Mesendoderm (in vitro differentiated cells): ENCODE data around the gene PARD3.
A peak's percentile ranks its signal among the peaks of the same experiment; 100 is the strongest.

Experiments used
- DNase-seq: peaks from one replicate; pipeline ENCODE4 v3.0.0; 2013
- H2AK5ac ChIP-seq: 2 replicates; pipeline ENCODE4 v1.6.1; 2013; ENCODE audit warnings: low read length, inconsistent platforms
- H2BK120ac ChIP-seq: 2 replicates; pipeline ENCODE4 v1.6.1; 2013; ENCODE audit warnings: low read depth, mild to moderate bottlenecking, low read length, moderate library complexity, mixed read lengths
- H2BK15ac ChIP-seq: replicated peaks from 2 replicates; pipeline ENCODE4 v1.6.1; 2013; ENCODE audit warnings: low read depth, mild to moderate bottlenecking, moderate library complexity
- H2BK5ac ChIP-seq: 2 replicates; pipeline ENCODE4 v1.6.1; 2013; ENCODE audit warnings: low read length, inconsistent platforms
- H3K18ac ChIP-seq: 2 replicates; pipeline ENCODE4 v1.6.1; 2013; ENCODE audit warnings: mild to moderate bottlenecking, low read length, mixed read lengths
- H3K23ac ChIP-seq: one replicate; pipeline ENCODE4 v1.6.1; 2013; ENCODE audit warnings: low read length
- H3K27ac ChIP-seq: 2 replicates; pipeline ENCODE4 v1.5.1; 2013; ENCODE audit warnings: low read depth, mild to moderate bottlenecking, inconsistent platforms, low read length, moderate library complexity
- H3K27me3 ChIP-seq: 2 replicates; pipeline ENCODE4 v1.6.1; 2013; ENCODE audit warnings: low read length, control low read depth, mild to moderate bottlenecking, inconsistent platforms; ENCODE audit not compliant: insufficient read depth, poor library complexity
- H3K36me3 ChIP-seq: 2 replicates; pipeline ENCODE4 v1.6.1; 2013; ENCODE audit warnings: low read length, inconsistent platforms; ENCODE audit not compliant: control insufficient read depth, insufficient read depth
- H3K4ac ChIP-seq: one replicate; pipeline ENCODE4 v1.6.1; 2013; ENCODE audit warnings: low read depth, mild to moderate bottlenecking, low read length, moderate library complexity
- H3K4me1 ChIP-seq: 2 replicates; pipeline ENCODE4 v1.6.1; 2013; ENCODE audit warnings: low read depth, low read length, inconsistent platforms; ENCODE audit not compliant: control insufficient read depth
- H3K4me2 ChIP-seq: 2 replicates; pipeline ENCODE4 v1.6.1; 2013; ENCODE audit warnings: low read length
- H3K4me3 ChIP-seq: 2 replicates; pipeline ENCODE4 v1.5.1; 2013; ENCODE audit warnings: mild to moderate bottlenecking, low read length
- H3K56ac ChIP-seq: one replicate; pipeline ENCODE4 v1.6.1; 2013; ENCODE audit warnings: low read length
- H3K79me1 ChIP-seq: 2 replicates; pipeline ENCODE4 v1.6.1; 2013; ENCODE audit warnings: low read length, inconsistent platforms
- H3K79me2 ChIP-seq: 2 replicates; pipeline ENCODE4 v1.6.1; 2013; ENCODE audit warnings: mild to moderate bottlenecking, low read length; ENCODE audit not compliant: control insufficient read depth, insufficient read depth
- H3K9ac ChIP-seq: 2 replicates; pipeline ENCODE4 v1.6.1; 2013; ENCODE audit warnings: low read length, inconsistent platforms
- H4K5ac ChIP-seq: one replicate; pipeline ENCODE4 v1.6.1; 2013; ENCODE audit warnings: low read length
- H4K8ac ChIP-seq: one replicate; pipeline ENCODE4 v1.6.1; 2013; ENCODE audit warnings: low read depth, mild to moderate bottlenecking, control low read depth, low read length, moderate library complexity
- WGBS: extraction: QIAGEN DNeasy Blood & Tissue Kit; methylation state at CpG from one replicate; pipeline ENCODE4 v1.1.7; 2013; ENCODE audit warnings: low lambda C conversion rate, missing lambda C conversion rate; ENCODE audit not compliant: insufficient coverage; ENCODE audit errors: extremely low coverage; 5-methylcytosine and 5-hydroxymethylcytosine counted together

PARD3 gene

DNA sequence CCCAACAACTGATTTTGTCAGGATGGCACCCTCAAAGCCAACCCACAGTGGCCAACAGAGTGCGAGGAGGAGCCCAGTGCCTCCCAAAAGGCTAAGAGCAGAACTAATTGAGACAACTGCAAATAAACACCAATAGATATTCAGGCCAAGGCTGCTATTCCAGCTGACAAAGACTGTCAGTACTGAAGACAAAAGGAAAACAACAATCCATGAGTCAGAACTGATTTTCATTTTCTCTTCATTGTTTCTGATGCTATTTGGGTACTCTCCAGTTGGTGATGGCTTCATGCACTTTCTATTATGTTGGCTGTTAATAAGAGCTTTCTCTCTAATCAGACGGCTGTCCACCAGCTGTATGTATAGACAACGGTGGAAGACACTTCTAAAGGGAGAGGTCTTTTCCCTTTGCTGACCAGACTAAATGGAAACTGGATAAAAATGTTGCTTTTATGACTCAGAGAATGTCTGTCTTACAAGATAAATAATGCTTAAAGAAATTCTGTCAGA is 515.9 kb downstream of the PARD3 start:
- Histone ChIP-seq H3K18ac (no peak overlapping the region), H3K27me3 (no peaks in the 10 kb centered on the region), H3K56ac (no peak overlapping the region), H3K79me2 (no peaks in the 10 kb centered on the region), H2AK5ac (no peak overlapping the region), H3K27ac (no peak overlapping the region), H3K4ac (no peak overlapping the region), H3K4me2 (no peak overlapping the region), H2BK15ac (no peak overlapping the region), H3K9ac (no peak overlapping the region), H2BK120ac (no peak overlapping the region), H3K36me3 (no peaks in the 10 kb centered on the region), H3K23ac (no peak overlapping the region), H4K8ac (no peak overlapping the region), H3K79me1 (no peaks in the 10 kb centered on the region), H3K4me3 (no peak overlapping the region), H4K5ac (no peak overlapping the region), H2BK5ac (no peak overlapping the region), H3K4me1 (no peaks in the 10 kb centered on the region)
- no CpG with 5 or more reads among the region's 3 CpGs for WGBS
- no peak for DNase-seq

DNA sequence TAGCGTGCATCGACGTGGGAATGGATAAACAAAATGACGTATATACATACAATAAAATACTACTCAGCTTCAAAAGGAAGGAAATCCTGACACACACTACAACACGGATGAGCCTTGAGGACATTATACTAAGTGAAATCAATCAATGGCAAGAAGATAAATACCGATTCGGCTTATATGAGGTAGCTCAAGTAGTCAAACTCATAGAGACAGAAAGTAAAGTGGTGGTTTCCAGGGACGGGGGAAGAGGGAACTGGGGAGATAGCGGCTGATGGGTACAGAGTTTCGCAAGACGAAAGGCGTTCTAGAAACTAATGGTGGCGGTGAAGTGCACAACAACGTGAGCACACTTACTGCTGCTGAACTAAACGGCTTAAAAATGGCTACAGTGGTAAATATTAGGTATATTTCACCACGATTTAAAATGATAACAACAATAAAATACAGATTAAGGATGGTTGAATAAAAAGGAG is 516.7 kb downstream of the PARD3 start:
- DNase-seq = no peak
- H2BK15ac ChIP-seq = no peak overlapping the region
- H3K27ac ChIP-seq = no peak overlapping the region
- no peaks in the 10 kb centered on the region for H3K79me1 ChIP-seq
- no peak overlapping the region for H3K9ac ChIP-seq
- WGBS = no CpG with 5 or more reads among the region's 16 CpGs
- H3K4me3 ChIP-seq = no peak overlapping the region
- no peak overlapping the region for H2BK120ac ChIP-seq
- no peak overlapping the region for H4K8ac ChIP-seq
- H2BK5ac ChIP-seq = no peak overlapping the region
- H2AK5ac ChIP-seq = no peak overlapping the region
- no peaks in the 10 kb centered on the region for H3K27me3 ChIP-seq
- H3K36me3 ChIP-seq = no peaks in the 10 kb centered on the region
- H3K4me2 ChIP-seq = no peak overlapping the region
- H3K56ac ChIP-seq = no peak overlapping the region
- H4K5ac ChIP-seq = no peak overlapping the region
- H3K79me2 ChIP-seq = no peaks in the 10 kb centered on the region
- no peaks in the 10 kb centered on the region for H3K4me1 ChIP-seq
- H3K18ac ChIP-seq = no peak overlapping the region
- no peak overlapping the region for H3K23ac ChIP-seq
- H3K4ac ChIP-seq = no peak overlapping the region

DNA sequence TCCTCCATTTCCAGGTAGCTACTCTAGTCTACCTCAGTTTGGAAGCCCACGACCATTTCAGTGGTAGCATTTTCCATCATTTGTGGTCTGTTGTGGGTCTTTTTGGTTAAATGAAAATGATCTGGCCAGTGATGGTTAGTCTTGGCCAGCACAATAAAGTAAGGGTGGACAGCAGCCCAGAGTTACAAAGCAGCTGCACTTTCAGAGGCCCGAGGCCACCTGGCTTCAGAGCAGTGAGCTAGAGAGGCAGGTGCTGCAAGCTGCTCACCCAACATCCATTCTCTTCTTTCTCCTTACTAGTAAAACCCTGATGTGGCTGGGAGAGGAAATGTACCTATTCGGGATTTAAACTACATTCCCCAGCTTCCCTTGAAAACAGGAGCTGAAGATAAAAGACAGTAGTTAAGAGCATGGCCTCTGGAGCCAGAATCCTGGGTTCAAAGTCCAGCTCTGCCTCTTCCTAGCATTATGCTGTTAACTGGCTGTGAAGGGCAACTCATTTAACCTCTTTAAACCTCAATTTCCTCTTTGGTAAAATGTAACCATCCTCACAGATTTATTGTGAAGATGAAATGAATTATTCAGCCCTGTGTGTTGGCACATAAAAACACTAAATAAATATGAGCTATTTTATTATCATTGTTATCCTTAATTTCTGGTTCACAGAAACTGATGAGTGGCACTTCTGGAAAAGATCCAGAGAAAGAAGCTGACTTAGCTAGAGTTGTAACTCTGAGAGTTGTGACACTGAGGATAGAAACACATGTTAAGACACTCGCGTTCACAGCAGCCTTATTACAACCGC is 517.4 kb downstream of the PARD3 start:
- H3K27me3 ChIP-seq = no peaks in the 10 kb centered on the region
- no peak overlapping the region for H4K8ac ChIP-seq
- no peaks in the 10 kb centered on the region for H3K4me1 ChIP-seq
- H3K27ac ChIP-seq = no peak overlapping the region
- H3K4ac ChIP-seq = no peak overlapping the region
- no peaks in the 10 kb centered on the region for H3K79me2 ChIP-seq
- H3K23ac ChIP-seq = no peak overlapping the region
- H3K36me3 ChIP-seq = no peaks in the 10 kb centered on the region
- H2AK5ac ChIP-seq = no peak overlapping the region
- H2BK5ac ChIP-seq = no peak overlapping the region
- no peak for DNase-seq
- no peak overlapping the region for H3K4me3 ChIP-seq
- H3K56ac ChIP-seq = no peak overlapping the region
- no peaks in the 10 kb centered on the region for H3K79me1 ChIP-seq
- H4K5ac ChIP-seq = no peak overlapping the region
- H3K18ac ChIP-seq = no peak overlapping the region
- no peak overlapping the region for H3K4me2 ChIP-seq
- H2BK15ac ChIP-seq = no peak overlapping the region
- no peak overlapping the region for H3K9ac ChIP-seq
- WGBS = no CpG with 5 or more reads among the region's 6 CpGs
- no peak overlapping the region for H2BK120ac ChIP-seq

DNA sequence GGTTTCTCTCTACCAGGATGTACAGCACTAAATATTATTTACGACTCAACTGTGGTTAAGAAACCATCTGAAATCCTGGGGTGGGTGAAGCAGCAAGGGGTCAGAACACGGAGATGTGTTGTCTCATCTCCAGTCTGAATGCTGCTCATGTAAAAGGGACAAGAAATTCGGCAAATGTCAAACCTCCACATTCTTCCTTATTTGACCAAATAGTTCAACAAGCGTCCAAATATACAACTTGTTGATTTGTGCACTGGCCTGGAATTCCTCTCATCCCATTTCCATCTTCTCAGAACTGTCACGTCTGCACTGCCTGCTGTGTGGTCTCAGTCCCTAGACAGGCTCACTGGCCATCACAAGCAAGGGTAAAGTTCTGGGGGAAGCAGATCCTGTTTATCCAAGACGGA is 520.0 kb downstream of the PARD3 start:
- Histone ChIP-seq H3K79me2 (no peaks in the 10 kb centered on the region), H2BK120ac (no peak overlapping the region), H2BK5ac (no peak overlapping the region), H3K27ac (no peak overlapping the region), H3K79me1 (no peaks in the 10 kb centered on the region), H3K23ac (no peak overlapping the region), H4K8ac (no peak overlapping the region), H3K4me3 (no peak overlapping the region), H3K56ac (no peak overlapping the region), H3K4ac (no peak overlapping the region), H2BK15ac (no peak overlapping the region), H3K4me1 (no peaks in the 10 kb centered on the region), H2AK5ac (no peak overlapping the region), H3K4me2 (no peak overlapping the region), H4K5ac (no peak overlapping the region), H3K9ac (no peak overlapping the region), H3K36me3 (no peaks in the 10 kb centered on the region), H3K18ac (no peak overlapping the region), H3K27me3 (no peaks in the 10 kb centered on the region)
- no peak for DNase-seq
- no CpG with 5 or more reads among the region's 6 CpGs for whole genome bisulfite sequencing

DNA sequence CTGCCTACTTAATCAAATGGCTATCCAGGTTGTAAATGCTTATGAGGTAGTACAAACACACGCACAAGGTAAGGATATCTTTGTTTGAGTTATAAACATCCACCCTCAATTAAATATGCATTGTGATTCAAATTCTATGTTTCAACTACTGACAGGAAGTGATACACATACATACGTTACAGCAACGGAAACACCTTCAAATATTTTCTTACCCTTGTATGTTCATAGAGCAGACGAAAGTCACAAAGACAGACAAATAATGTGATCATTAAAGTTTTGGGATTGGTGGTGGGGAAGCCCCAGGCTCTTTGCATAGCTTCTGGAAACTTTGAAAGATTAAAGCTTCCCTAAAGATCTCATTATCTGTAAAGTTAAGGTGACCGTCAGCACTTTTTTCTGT is 521.0 kb downstream of the PARD3 start:
- WGBS = no CpG with 5 or more reads among the region's 5 CpGs
- Histone ChIP-seq H3K4me3 (no peak overlapping the region), H3K27ac (no peak overlapping the region), H2AK5ac (no peak overlapping the region), H2BK5ac (no peak overlapping the region), H3K4me1 (no peaks in the 10 kb centered on the region), H3K79me1 (no peaks in the 10 kb centered on the region), H2BK120ac (no peak overlapping the region), H3K23ac (no peak overlapping the region), H4K5ac (no peak overlapping the region), H4K8ac (no peak overlapping the region), H3K27me3 (no peaks in the 10 kb centered on the region), H3K4me2 (no peak overlapping the region), H3K4ac (no peak overlapping the region), H3K36me3 (no peaks in the 10 kb centered on the region), H3K56ac (no peak overlapping the region), H2BK15ac (no peak overlapping the region), H3K79me2 (no peaks in the 10 kb centered on the region), H3K18ac (no peak overlapping the region), H3K9ac (no peak overlapping the region)
- DNase-seq = peak; percentile 2
